ENCODE results near the gene TAF8. TPM values are rescaled to one million over a fixed set of nuclear protein-coding genes. Genes with fewer than 3 reads are reported as not detected.

The TAF8 gene, protein sequence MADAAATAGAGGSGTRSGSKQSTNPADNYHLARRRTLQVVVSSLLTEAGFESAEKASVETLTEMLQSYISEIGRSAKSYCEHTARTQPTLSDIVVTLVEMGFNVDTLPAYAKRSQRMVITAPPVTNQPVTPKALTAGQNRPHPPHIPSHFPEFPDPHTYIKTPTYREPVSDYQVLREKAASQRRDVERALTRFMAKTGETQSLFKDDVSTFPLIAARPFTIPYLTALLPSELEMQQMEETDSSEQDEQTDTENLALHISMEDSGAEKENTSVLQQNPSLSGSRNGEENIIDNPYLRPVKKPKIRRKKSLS
- total RNA-seq: 12.9 and 13.1 TPM in 2 replicates

GRCh38 chr6:42050297-42051267, at the start of gene TAF8:
TSS of gene TAF8 (plus strand) at chr6:42050524. CDS start at chr6:42050542, 18 bp downstream.

Other genes with a start within 250 kb of the TAF8 start
- gene USP49, start 155.1 kb upstream of the TAF8 start, total RNA-seq: 1.9 and 3.0 TPM in 2 replicates
- gene MED20, start 129.4 kb upstream of the TAF8 start, total RNA-seq: 20.7 and 21.6 TPM in 2 replicates
- 6.9 and 9.5 TPM in 2 replicates for gene BYSL, start 129.0 kb upstream of the TAF8 start, total RNA-seq
- 80.7 and 82.2 TPM in 2 replicates for gene CCND3, start 108.7 kb upstream of the TAF8 start, total RNA-seq
- 0.54 and 0.94 TPM in 2 replicates for gene C6orf132, start 92.1 kb downstream of the TAF8 start, total RNA-seq
- gene GUCA1A, start 122.8 kb downstream of the TAF8 start, total RNA-seq: not detected in 2 replicates
- 0.10 TPM in 1 of 2 replicates, not detected in the other for gene GUCA1B, start 144.4 kb downstream of the TAF8 start, total RNA-seq
- gene MRPS10, start 167.3 kb downstream of the TAF8 start, total RNA-seq: 18.2 and 25.0 TPM in 2 replicates